ENCODE data around the gene FOXP4.

GRCh38 chr6:41573276-41573675, 27.1 kb downstream of the FOXP4 start:
- TF ChIP-seq CTCF (IDR thresholded peaks at IDR 0.05), result no peak
- no peak for TF ChIP-seq EP300 (IDR thresholded peaks at IDR 0.05)
- TF ChIP-seq POLR2A (IDR thresholded peaks at IDR 0.05; ENCODE audit: low read depth), result no peak
